H9 (cell line): ENCODE measurements around the gene ENOX2. TPM values are rescaled to one million over a fixed set of nuclear protein-coding genes. Genes with fewer than 3 reads are reported as not detected.

Source experiments
- DNase-seq: peaks from one replicate; pipeline ENCODE4 v3.0.0-alpha.2; 2017
- H2AFZ ChIP-seq: one replicate; pipeline ENCODE4 v1.6.1; 2013; ENCODE audit warnings: mild to moderate bottlenecking, low read length, control low read depth, moderate library complexity
- H2AK5ac ChIP-seq: 2 replicates; pipeline ENCODE4 v1.6.1; 2013; ENCODE audit warnings: low read length, control low read depth, mixed read lengths; ENCODE audit not compliant: insufficient read length
- H2BK120ac ChIP-seq: one replicate; pipeline ENCODE4 v1.6.1; 2013; ENCODE audit warnings: low read depth, mild to moderate bottlenecking, low read length, control low read depth, inconsistent platforms; ENCODE audit not compliant: poor library complexity, severe bottlenecking
- H2BK12ac ChIP-seq: 2 replicates; pipeline ENCODE4 v1.6.1; 2013; ENCODE audit warnings: low read length, control low read depth, mixed read lengths, low read depth; ENCODE audit not compliant: insufficient read length
- H2BK15ac ChIP-seq: 2 replicates; pipeline ENCODE4 v1.6.1; 2013; ENCODE audit warnings: low read depth, low read length, control low read depth
- H2BK20ac ChIP-seq: one replicate; pipeline ENCODE4 v1.6.1; 2013; ENCODE audit warnings: low read depth, mild to moderate bottlenecking, low read length, control low read depth, inconsistent platforms; ENCODE audit not compliant: poor library complexity, severe bottlenecking
- H2BK5ac ChIP-seq: 2 replicates; pipeline ENCODE4 v1.6.1; 2013; ENCODE audit warnings: low read length, control low read depth, mixed read lengths; ENCODE audit not compliant: insufficient read length
- H3K14ac ChIP-seq: 2 replicates; pipeline ENCODE4 v1.6.1; 2013; ENCODE audit warnings: low read length, control low read depth; ENCODE audit not compliant: insufficient read depth
- H3K18ac ChIP-seq: 2 replicates; pipeline ENCODE4 v1.6.1; 2013; ENCODE audit warnings: low read depth, mild to moderate bottlenecking, mixed read lengths, low read length, control low read depth; ENCODE audit not compliant: insufficient read length
- H3K23ac ChIP-seq: 2 replicates; pipeline ENCODE4 v1.6.1; 2013; ENCODE audit warnings: low read length, control low read depth, mixed read lengths, low read depth; ENCODE audit not compliant: insufficient read length
- H3K23me2 ChIP-seq: 2 replicates; pipeline ENCODE4 v1.6.1; 2013; ENCODE audit warnings: low read depth, mild to moderate bottlenecking, mixed read lengths, low read length, control low read depth; ENCODE audit not compliant: insufficient read length, poor library complexity, severe bottlenecking
- H3K27ac ChIP-seq: 2 replicates; pipeline ENCODE4 v1.5.1; 2013; ENCODE audit warnings: low read length, control low read depth, mixed read lengths, low read depth; ENCODE audit not compliant: insufficient read length
- H3K27me3 ChIP-seq: 2 replicates; pipeline ENCODE4 v1.6.1; 2013; ENCODE audit warnings: low read length, control low read depth, inconsistent platforms; ENCODE audit not compliant: insufficient read depth
- H3K4ac ChIP-seq: 2 replicates; pipeline ENCODE4 v1.6.1; 2013; ENCODE audit warnings: low read depth, mild to moderate bottlenecking, control low read depth, inconsistent platforms, low read length, moderate library complexity
- H3K4me1 ChIP-seq: 2 replicates; pipeline ENCODE4 v1.6.1; 2013; ENCODE audit warnings: low read length, control low read depth, inconsistent platforms; ENCODE audit not compliant: insufficient read depth
- H3K4me2 ChIP-seq: 2 replicates; pipeline ENCODE4 v1.6.1; 2013; ENCODE audit warnings: low read length, control low read depth, mixed read lengths; ENCODE audit not compliant: insufficient read length, insufficient read depth
- H3K56ac ChIP-seq: 2 replicates; pipeline ENCODE4 v1.6.1; 2013; ENCODE audit warnings: low read depth, mild to moderate bottlenecking, mixed read lengths, low read length, control low read depth; ENCODE audit not compliant: insufficient read length
- H3K79me1 ChIP-seq: 2 replicates; pipeline ENCODE4 v1.6.1; 2013; ENCODE audit warnings: low read depth, mild to moderate bottlenecking, moderate library complexity, low read length, control low read depth, inconsistent platforms; ENCODE audit not compliant: insufficient read depth, poor library complexity, severe bottlenecking
- H3K79me2 ChIP-seq: 2 replicates; pipeline ENCODE4 v1.6.1; 2013; ENCODE audit warnings: low read length, control low read depth, inconsistent platforms; ENCODE audit not compliant: insufficient read depth
- H3K9ac ChIP-seq: 2 replicates; pipeline ENCODE4 v1.6.1; 2013; ENCODE audit warnings: low read length, control low read depth, mixed read lengths; ENCODE audit not compliant: insufficient read length; ENCODE audit errors: extremely low read depth
- H3K9me3 ChIP-seq: one replicate; pipeline ENCODE4 v1.6.1; 2013; ENCODE audit warnings: low read depth, low read length, inconsistent platforms; ENCODE audit not compliant: control insufficient read depth
- H3T11ph ChIP-seq: one replicate; pipeline ENCODE4 v1.6.1; 2013; ENCODE audit warnings: mild to moderate bottlenecking, low read length, control low read depth, inconsistent platforms
- H4K20me1 ChIP-seq: one replicate; pipeline ENCODE4 v1.6.1; 2013; ENCODE audit not compliant: control insufficient read depth, insufficient read length, insufficient read depth
- H4K5ac ChIP-seq: 2 replicates; pipeline ENCODE4 v1.6.1; 2013; ENCODE audit warnings: low read depth, mild to moderate bottlenecking, mixed read lengths, low read length, control low read depth; ENCODE audit not compliant: insufficient read length
- H4K8ac ChIP-seq: replicated peaks from 2 replicates; pipeline ENCODE4 v1.6.1; 2013; ENCODE audit warnings: low read length, control low read depth, mixed read lengths, low read depth; ENCODE audit not compliant: insufficient read length
- H4K91ac ChIP-seq: 2 replicates; pipeline ENCODE4 v1.6.1; 2013; ENCODE audit warnings: low read depth, mild to moderate bottlenecking, moderate library complexity, mixed read lengths, low read length, control low read depth; ENCODE audit not compliant: insufficient read length
- H3K27ac Mint-ChIP-seq, 3 experiments: 2 replicates in 2 of 3; 3 replicates in 1 of 3; pipeline ENCODE4 v1.8.0; 2020 to 2021; ENCODE audit warnings: mixed read lengths in 3 of 3, mild to moderate bottlenecking in 1 of 3, moderate library complexity in 1 of 3
- H3K27me3 Mint-ChIP-seq: 2 replicates; pipeline ENCODE4 v1.8.0; 2021; ENCODE audit warnings: low read depth, mild to moderate bottlenecking, moderate library complexity, mixed read lengths
- H3K36me3 Mint-ChIP-seq, 3 experiments: 2 replicates in 2 of 3; 3 replicates in 1 of 3; pipeline ENCODE4 v1.8.0; 2020 to 2021; ENCODE audit warnings: low read depth in 3 of 3, mixed read lengths in 3 of 3; ENCODE audit not compliant: insufficient read depth in 1 of 3
- H3K4me1 Mint-ChIP-seq, 2 experiments: 2 replicates each; pipeline ENCODE4 v1.8.0; 2020; ENCODE audit warnings: mixed read lengths in 2 of 2
- H3K4me3 Mint-ChIP-seq, 2 experiments: 2 replicates in 1 of 2; 3 replicates in 1 of 2; pipeline ENCODE4 v1.8.0; 2020 to 2021; ENCODE audit warnings: mild to moderate bottlenecking in 2 of 2, mixed read lengths in 2 of 2, moderate library complexity in 1 of 2
- H3K9me3 Mint-ChIP-seq, 2 experiments: 2 replicates in 1 of 2; 3 replicates in 1 of 2; pipeline ENCODE4 v1.8.0; 2020; ENCODE audit warnings: mild to moderate bottlenecking in 2 of 2, mixed read lengths in 2 of 2, moderate library complexity in 1 of 2
- WGBS: extraction: QIAGEN DNeasy Blood & Tissue Kit; methylation state at CpG from one replicate; pipeline ENCODE4 v1.1.7; 2013; ENCODE audit warnings: missing lambda C conversion rate, low lambda C conversion rate, mixed read lengths; ENCODE audit not compliant: insufficient read length; ENCODE audit errors: extremely low coverage; 5-methylcytosine and 5-hydroxymethylcytosine counted together
- total RNA-seq: library from RNA; stranded (reverse); gene quantifications from 2 replicates; pipeline ENCODE4 v1.2.1, GENCODE V29; 2021
- TF ChIP-seq, protein P1 (sequence below): fragments of 200-600 bp; sonication (generic); conservative IDR thresholded peaks from 3 replicates; pipeline ENCODE4 v1.8.0; 2021; ENCODE audit warnings: antibody characterized with exemption, mild to moderate bottlenecking

ENOX2 gene
- total RNA-seq, 1 experiment from 2014 or later: 17.7 TPM

DNA sequence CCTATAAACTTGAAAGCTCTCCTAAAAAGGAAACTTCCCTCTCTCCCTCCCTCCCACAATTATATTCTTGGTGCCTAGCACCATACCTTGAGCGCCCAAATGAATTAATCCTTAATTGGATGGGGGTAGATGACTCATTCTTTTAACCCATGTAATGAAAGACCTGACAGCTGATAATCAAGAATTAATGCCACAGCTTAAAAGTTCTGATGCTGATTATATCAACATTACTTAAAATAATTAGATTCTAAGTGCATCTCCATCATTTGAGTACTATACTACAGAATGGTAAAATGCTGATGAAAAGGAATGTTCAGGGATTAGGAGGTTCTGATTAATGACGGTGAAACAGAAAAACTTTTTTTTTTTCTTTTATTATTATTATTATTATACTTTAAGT, 117.0 kb downstream of the ENOX2 start:
- no peak for DNase-seq

More for the DNA sequence above, 117.0 kb downstream of the ENOX2 start:
- Histone ChIP-seq H3K4me1 (no peaks in the 10 kb centered on the region; the same call in 1 of the 2 replicates), H3K4ac (no peak overlapping the region), H3K27ac (no peak overlapping the region), H3K56ac (no peak overlapping the region), H3K79me1 (no peaks in the 10 kb centered on the region), H2AK5ac (no peak overlapping the region), H3K9ac (no peak overlapping the region), H3T11ph (no peak overlapping the region), H3K27me3 (no peaks in the 10 kb centered on the region), H4K20me1 (no peaks in the 10 kb centered on the region), H2AFZ (no peak overlapping the region), H3K23ac (no peak overlapping the region), H2BK120ac (no peak overlapping the region), H3K14ac (no peak overlapping the region), H2BK12ac (no peak overlapping the region), H2BK5ac (no peak overlapping the region), H3K4me2 (no peak overlapping the region), H3K79me2 (no peaks in the 10 kb centered on the region), H3K23me2 (no peaks in the 10 kb centered on the region), H3K9me3 (no peaks in the 10 kb centered on the region), H4K5ac (no peak overlapping the region), H3K18ac (no peak overlapping the region), H2BK15ac (no peak overlapping the region), H2BK20ac (no peak overlapping the region), H4K91ac (no peak overlapping the region), H4K8ac (no peak overlapping the region)
- Mint-ChIP-seq H3K27ac (no peak overlapping the region), H3K36me3 (no peaks in the 10 kb centered on the region), H3K9me3 (no peaks in the 10 kb centered on the region), H3K4me3 (no peak overlapping the region), H3K4me1 (peaks cover 19% of the 10 kb centered on the region in 2 experiments), H3K27me3 (no peaks in the 10 kb centered on the region)
- TF ChIP-seq, protein P1, sequence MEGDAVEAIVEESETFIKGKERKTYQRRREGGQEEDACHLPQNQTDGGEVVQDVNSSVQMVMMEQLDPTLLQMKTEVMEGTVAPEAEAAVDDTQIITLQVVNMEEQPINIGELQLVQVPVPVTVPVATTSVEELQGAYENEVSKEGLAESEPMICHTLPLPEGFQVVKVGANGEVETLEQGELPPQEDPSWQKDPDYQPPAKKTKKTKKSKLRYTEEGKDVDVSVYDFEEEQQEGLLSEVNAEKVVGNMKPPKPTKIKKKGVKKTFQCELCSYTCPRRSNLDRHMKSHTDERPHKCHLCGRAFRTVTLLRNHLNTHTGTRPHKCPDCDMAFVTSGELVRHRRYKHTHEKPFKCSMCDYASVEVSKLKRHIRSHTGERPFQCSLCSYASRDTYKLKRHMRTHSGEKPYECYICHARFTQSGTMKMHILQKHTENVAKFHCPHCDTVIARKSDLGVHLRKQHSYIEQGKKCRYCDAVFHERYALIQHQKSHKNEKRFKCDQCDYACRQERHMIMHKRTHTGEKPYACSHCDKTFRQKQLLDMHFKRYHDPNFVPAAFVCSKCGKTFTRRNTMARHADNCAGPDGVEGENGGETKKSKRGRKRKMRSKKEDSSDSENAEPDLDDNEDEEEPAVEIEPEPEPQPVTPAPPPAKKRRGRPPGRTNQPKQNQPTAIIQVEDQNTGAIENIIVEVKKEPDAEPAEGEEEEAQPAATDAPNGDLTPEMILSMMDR: no peak
- WGBS: no CpG with 5 or more reads among the region's 2 CpGs
